ENCODE measurements around the gene MRPL47.

DNA sequence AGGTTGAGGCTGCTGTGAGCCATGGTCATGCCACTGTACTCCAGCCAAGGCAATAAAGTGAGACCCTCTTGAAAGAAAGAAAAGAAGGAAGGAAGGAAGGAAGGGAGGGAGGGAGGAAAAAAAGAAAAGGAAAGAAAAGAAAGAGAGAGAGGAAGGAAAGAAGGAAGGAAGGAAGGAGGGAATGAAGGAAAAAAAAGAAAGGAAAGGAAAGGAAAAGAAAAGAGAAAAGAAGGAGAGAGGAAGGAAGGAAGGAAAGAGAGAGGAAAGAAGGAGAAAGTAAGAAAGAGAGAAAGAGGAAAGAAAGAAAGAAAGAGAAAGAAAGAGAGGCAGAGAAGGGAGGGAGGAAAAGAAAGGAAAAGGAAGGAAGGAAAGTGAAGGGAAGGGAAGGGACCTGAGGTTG is 62.1 kb downstream of the MRPL47 start:
- TF ChIP-seq EZH2phosphoT487 (IDR thresholded peaks at IDR 0.05; ENCODE audit: low read depth, severe bottlenecking, unreplicated experiment) = no peak
- TF ChIP-seq, protein P1, sequence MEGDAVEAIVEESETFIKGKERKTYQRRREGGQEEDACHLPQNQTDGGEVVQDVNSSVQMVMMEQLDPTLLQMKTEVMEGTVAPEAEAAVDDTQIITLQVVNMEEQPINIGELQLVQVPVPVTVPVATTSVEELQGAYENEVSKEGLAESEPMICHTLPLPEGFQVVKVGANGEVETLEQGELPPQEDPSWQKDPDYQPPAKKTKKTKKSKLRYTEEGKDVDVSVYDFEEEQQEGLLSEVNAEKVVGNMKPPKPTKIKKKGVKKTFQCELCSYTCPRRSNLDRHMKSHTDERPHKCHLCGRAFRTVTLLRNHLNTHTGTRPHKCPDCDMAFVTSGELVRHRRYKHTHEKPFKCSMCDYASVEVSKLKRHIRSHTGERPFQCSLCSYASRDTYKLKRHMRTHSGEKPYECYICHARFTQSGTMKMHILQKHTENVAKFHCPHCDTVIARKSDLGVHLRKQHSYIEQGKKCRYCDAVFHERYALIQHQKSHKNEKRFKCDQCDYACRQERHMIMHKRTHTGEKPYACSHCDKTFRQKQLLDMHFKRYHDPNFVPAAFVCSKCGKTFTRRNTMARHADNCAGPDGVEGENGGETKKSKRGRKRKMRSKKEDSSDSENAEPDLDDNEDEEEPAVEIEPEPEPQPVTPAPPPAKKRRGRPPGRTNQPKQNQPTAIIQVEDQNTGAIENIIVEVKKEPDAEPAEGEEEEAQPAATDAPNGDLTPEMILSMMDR (IDR thresholded peaks at IDR 0.05; ENCODE audit: poor library complexity) = no peak
